ENCODE results near the gene CA5B.
"Not testable (repeated sequence)": the region's sequence is repeated elsewhere in the genome, so short reads cannot be mapped to it uniquely, and the experiment has no call there.

CA5B gene

GRCh38 chrX:15814771-15815365 lies 76.8 kb downstream of the CA5B start:
- DNase-seq (ENCODE audit: low spot score) = no peak

GRCh38 chrX:15815779-15816437 lies 77.8 kb downstream of the CA5B start:
- peak; percentile 42 for DNase-seq (ENCODE audit: low spot score)

- DNase-seq (ENCODE audit: low spot score) = no peak
Observed at GRCh38 chrX:15816438-15816809, 78.4 kb downstream of the CA5B start.

GRCh38 chrX:15816886-15817285 lies 78.8 kb downstream of the CA5B start:
- DNase-seq (ENCODE audit: low spot score) = no peak

GRCh38 chrX:15820106-15821073 lies 82.3 kb downstream of the CA5B start:
- no peak for DNase-seq (ENCODE audit: low spot score)

GRCh38 chrX:15822922-15823321 lies 84.9 kb downstream of the CA5B start:
- DNase-seq (ENCODE audit: low spot score) = no peak

- DNase-seq (ENCODE audit: low spot score) = no peak
Observed at GRCh38 chrX:15825936-15826335, 87.9 kb downstream of the CA5B start.

GRCh38 chrX:15829217-15829616 lies 91.1 kb downstream of the CA5B start:
- no peak for DNase-seq (ENCODE audit: low spot score)

GRCh38 chrX:15831347-15831746 lies 93.3 kb downstream of the CA5B start:
- not testable (repeated sequence) for DNase-seq (ENCODE audit: low spot score)

GRCh38 chrX:15834053-15834452 lies 96.0 kb downstream of the CA5B start:
- DNase-seq (ENCODE audit: low spot score) = no peak

GRCh38 chrX:15834827-15835595 lies 96.9 kb downstream of the CA5B start:
- no peak for DNase-seq (ENCODE audit: low spot score)

Data from iPS-NIHi11 (cell line).